HG03060 (cell line): Measurements from ENCODE around the gene LINGO4.

ENCODE experiments used
- ATAC-seq: cut with Tn5 transposase; IDR thresholded peaks from one replicate; pipeline ENCODE4 v1.9.1; 2021; ENCODE audit warnings: low read depth, moderate number of reproducible peaks; ENCODE audit not compliant: unreplicated experiment

The LINGO4 gene

GRCh38 chr1:151815716-151816327 is 10.6 kb upstream of the LINGO4 start:
- no peak for ATAC-seq

DNA sequence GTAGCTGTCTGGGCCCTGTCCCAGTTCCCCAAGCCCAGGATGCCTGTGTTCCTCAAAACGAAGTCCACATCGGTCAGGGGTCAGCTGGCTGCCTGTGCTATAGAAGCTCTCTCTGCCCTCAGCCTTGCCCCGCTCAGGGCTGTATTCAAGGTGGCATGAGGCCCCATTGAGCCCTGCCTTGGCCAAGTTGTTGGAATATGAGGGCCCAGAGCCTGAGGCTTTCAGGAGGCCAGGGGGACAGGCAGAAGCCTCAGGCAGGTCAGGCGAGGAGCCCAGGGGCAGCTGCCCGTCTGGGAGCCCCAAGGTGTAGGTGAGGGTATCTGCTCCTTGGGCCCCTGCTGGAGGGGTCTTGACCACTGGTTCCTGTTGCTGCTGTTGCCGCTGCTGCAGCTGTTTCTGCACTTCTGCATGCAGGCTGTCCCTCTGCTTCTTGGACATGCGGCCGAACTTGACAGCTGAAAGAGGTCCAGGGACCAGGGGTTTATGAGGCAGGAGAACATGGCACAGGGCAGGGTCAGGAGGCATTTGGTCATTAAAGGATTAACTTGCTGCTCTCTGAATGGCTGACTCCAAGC is 9.8 kb upstream of the LINGO4 start:
- no peak for ATAC-seq

DNA sequence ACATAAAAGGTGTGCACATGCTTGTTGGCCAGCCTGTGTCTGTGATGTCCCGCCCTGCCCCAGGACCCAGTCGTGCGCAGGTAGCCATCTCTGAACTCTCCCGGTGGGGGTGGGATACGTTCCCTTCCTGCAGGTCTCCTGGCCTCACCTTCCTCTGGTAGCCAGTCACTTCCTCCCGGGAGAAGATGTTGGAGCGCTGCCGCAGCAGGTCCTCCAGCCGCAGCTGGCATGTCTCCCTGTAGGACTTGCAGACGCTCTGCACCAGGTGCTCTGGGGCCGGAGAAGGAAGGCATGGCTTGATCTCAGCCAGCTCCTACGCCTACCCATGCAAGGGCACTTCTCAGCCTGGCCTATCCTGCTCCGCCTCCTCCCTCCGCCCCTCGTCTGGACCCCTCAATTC is 9.2 kb upstream of the LINGO4 start:
- no peak for ATAC-seq

DNA sequence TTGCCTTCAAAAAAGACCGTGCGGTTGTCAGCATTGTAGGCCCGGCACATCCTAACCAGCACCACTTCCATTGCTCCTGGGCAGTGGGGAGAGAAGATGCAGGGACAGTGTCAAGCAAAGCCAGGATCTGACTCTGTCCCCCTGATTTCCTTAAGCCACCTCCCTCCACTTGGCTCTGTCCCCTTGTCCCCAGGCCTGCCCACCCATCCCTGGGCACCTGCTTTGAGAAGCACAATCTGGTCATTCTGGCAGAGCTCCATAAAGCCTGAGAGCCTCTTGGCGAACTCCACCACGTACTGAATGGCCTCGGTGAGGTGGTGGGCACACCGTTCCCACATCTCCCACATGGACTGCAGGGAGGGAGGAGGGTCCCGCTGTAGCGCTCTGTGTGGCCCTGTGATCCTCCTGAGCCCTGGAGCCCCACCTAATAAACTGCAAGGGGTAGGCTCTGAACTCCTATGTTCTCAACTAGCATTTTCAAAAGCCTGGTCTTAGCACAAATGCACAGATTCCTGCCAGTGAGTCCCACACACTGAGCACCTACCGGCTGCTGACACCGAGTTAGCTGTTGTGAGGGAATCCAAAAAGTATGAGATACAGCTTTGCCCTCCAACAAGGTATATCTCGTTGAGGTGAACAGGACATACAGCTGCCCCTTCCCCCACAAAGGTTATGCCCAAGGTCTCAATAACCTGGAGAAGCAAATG is 8.2 kb upstream of the LINGO4 start:
- no peak for ATAC-seq

DNA sequence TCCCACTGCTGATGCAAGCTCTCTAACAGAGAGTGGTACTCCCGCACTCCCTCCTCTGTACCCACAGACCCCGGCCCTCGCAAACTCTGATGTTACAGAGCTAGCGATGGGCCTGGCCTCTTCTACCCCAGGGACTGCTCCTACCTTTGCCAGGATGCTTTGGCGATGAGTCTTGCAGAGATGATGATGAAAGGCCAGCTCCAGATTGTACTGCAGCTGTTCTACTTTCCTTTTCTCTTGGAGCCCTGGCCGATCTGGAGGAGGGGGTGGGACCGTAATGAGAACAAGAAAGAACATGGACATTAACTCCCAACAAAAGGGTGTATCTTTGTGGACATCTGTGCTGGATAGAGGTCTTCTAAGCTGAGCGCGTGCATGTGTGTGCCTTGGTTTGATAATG is 6.0 kb upstream of the LINGO4 start:
- ATAC-seq = no peak

DNA sequence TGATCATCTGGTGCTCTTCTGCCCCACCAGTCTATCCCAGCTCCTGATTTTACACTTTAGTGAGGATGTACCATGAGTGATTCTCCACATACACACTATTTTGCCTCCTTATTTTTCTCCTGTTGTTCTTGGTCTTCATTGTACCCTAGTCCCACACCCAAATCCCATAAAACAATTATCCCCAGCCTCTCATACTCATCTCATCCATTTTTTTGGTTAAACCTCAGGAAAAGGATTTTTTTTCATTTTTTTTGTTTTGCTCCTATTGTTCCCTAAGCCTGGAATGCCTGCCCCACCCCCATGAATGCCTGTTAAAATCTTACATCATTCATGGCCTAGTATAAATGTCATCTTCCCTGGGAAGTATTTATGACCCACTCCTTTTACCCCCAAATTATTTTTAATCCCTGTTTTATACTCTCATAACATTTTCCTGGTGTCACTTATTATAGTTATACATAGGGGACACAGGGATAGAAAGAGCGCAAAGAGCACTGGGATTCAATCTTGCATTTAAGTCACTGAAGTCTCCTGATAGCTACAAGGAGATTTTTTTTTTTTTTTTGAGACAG is 4.9 kb upstream of the LINGO4 start:
- no peak for ATAC-seq

DNA sequence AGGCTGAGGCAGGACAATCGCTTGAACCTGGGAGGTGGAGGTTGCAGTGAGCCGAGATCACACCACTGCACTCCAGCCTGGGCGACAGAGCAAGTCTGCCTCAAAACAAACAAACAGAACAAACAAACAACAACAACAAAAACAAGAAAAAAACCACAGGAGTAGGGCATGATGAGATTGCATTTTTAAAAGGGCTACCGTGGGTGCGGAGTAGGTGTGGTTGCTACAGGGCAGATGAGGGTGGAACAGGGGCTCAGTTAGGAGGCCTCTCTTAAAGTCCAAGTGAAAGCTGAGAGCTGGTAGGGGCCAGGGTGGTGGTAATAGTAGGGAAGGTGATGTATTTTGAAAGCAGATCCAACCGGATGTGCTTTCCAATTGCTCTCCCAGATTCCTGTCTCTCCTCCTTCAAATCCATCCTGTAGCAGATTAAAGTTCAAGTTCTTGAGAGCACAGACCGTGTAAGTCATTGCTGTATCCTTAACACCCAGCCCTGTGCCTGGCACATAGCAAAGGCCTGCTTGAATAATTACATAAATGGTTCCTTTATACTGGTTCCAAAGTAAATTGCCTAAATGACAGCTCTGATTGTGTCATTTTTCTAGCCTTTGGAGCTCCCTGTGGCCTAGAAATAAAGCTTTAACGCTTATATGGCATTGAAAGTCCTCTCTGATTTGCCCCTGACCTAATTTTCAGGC is 4.2 kb upstream of the LINGO4 start:
- no peak for ATAC-seq

GRCh38 chr1:151807766-151808165 is 2.5 kb upstream of the LINGO4 start:
- no peak for ATAC-seq

GRCh38 chr1:151807131-151807530 is 1.9 kb upstream of the LINGO4 start:
- no peak for ATAC-seq

- ATAC-seq = no peak
Measured at GRCh38 chr1:151806170-151806569, 951 bp upstream of the LINGO4 start.

GRCh38 chr1:151803915-151804314 is 1.3 kb downstream of the LINGO4 start:
- no peak for ATAC-seq

- ATAC-seq = no peak
Measured at GRCh38 chr1:151803164-151803563, 2.1 kb downstream of the LINGO4 start.

- no peak for ATAC-seq
Measured at GRCh38 chr1:151802372-151802771, 2.8 kb downstream of the LINGO4 start.

DNA sequence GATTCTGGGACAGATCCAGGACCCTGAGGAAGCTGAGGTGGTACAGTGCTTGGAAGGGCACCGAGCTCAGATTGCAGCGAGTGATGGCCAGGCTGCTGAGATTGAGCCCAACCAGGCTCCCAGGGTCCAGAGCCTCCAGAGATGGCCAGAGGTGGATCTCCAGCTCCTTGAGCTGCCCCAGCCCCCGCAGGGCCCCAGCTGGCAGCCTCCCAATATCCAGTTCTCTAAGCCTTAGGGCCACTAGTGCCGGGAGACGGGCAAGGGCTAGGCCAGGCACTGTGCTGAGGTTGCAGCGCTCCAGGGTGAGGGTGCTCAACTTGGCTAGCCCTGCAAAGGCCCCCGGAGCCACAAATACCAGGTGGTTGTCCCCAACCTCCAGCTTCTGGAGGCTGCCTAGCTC is 3.4 kb downstream of the LINGO4 start:
- ATAC-seq = no peak

DNA sequence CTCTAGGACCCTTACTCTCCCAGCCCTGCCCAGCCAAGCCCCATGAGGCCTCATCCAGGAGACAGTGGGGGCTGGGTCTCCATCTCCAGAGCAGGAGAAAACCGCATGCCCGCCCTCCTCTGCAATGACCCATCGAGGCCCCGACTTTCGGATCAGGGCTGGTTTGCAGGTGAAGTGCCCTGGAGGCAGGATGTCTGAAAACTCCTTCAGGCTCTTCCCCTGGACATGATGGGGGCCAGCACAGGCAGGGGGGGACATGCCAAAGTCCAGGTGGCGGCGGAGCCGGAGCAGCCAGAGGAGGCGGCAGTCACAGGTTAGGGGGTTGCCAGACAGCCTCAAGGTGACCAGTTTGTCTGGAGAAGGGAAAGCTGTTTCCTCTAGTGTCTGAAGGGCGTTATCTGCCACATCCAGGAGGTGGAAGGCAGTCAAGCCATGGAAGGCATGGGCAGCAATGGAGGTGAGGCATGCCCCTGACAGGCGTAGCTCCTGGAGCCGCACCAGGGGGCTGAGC is 3.9 kb downstream of the LINGO4 start:
- no peak for ATAC-seq

DNA sequence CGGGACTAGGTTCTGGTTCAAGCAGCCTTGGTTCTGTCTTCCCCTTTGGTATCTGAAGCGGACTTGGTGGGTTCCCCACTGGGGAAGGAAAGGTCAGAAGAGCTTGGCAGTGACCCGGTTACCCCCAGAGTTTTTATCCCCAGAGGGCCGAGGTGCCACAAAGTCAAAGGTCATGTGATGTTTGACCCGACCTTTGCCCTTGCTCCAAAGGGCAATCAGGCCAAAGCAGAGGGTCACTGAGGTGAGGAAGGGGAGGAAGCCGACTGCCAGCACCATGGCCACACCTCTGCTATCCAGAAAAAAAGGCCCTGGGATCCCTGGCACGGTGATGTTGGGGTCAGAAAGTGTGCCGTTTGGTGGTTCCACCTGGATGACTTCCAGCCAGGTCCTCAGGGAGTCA is 4.4 kb downstream of the LINGO4 start:
- ATAC-seq = no peak

GRCh38 chr1:151799179-151800022 is 5.8 kb downstream of the LINGO4 start:
- ATAC-seq = no peak

DNA sequence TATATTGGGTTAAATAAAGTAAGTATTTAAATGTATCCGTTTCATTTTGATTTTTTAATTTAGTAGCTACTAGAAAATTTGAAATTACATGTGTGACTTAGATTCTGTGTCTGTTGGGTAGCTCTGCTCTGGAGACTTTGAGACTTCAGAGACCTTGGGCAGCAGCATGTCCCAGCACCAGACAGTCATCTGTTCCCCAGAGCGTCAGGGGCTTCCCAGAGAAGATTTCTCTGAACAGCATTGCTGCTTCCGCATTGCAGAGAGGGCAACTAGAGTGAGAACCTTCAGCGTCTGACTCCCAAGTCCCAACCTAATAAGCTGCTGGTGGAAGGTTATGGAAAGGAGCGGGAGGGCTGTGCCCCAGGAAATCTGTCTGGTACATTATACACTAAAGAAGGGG is 6.6 kb downstream of the LINGO4 start:
- no peak for ATAC-seq

DNA sequence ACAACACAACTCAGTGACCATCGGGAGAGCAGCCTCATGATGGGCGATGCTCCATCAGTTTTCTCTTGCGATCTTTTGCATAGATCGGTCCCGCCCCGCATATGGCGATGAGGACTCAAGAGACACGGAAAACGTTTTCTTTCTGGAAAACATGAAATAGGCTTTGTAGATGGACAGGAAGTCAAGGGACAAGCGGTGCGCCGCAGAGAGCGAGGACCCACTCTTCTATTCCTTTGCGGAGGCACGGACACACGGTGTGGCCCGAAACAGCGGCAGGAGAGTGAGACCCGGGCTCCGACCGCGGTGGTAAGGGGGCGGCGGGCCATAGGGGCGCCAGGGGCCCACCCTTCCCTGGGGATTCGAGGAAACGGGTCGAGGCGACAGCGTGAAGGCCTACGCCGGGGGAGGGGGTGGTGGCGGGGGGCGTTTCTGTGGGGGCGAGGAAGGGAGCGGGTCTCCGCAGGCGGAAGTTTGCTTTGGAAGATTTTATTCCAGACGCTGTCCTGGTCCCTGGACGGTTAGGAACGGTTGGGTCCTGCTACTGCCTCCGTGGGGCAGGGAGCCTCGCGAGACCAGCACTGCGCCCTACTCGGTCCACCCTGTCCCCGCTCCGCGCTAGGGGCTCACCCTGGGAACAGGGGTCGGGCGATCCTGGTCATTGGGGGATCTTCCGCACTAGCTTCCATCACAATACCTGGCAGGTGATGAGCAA is 14.1 kb downstream of the LINGO4 start:
- no peak for ATAC-seq
